GM18870 (cell line): ENCODE measurements around the gene SLC25A31.

Experiments
- ATAC-seq: cut with Tn5 transposase; IDR thresholded peaks from one replicate; pipeline ENCODE4 v1.9.1; 2021; ENCODE audit warnings: moderate library complexity; ENCODE audit not compliant: unreplicated experiment

The SLC25A31 gene

DNA sequence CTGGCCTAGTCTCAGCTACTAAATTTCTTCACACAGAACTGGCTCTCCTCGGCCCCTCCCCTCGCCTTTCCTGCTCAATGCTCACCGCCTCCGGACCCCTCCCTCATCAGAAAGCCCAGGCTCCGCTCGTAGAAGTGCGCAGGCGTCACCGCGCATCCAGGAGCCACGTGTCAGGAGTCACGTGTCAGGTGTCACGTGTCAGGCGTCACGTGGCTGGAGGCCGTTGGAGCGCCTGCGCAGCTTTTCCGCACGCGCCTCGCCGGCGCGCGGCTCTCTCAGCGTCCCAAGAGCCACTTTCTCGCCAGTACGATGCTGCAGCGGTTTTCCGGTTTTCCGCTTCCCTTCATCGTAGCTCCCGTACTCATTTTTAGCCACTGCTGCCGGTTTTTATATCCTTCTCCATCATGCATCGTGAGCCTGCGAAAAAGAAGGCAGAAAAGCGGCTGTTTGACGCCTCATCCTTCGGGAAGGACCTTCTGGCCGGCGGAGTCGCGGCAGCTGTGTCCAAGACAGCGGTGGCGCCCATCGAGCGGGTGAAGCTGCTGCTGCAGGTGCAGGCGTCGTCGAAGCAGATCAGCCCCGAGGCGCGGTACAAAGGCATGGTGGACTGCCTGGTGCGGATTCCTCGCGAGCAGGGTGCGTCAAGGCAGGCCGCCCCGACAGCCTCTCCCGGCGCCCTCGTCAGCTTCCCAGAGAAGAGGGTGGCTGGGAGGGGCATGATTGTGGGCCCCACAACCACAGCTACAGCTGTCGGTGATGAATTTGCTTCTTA lies at the start of gene SLC25A31:
Gene SLC25A31 (plus strand): TSS at position 259 of the 772 bp plus-strand sequence. CDS start 146 bp downstream, at position 405.
- ATAC-seq, result no peak

GRCh38 chr4:127685292-127685691 lies 44.9 kb upstream of the SLC25A31 start:
- no peak for ATAC-seq

- no peak for ATAC-seq
Measured at GRCh38 chr4:127686658-127687057, 43.5 kb upstream of the SLC25A31 start.

DNA sequence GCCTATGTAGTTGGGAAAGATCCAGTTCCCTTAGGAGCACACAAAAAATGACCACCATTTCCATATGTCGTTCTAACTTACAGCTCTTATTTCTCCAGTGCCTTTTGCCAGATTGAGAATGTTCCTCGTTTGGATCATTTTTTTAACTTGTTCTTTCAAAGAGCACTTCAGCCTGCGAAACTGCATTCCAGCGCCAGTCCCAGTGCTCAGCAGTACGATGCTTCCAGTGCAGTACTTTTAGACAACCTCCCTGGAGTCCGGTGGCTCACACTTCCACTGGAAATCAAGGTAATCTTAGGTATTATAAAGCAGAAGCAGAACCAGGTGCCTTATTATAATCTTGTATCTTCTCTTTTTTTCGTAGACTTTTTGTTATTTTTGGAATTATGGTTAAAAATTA lies 42.6 kb upstream of the SLC25A31 start:
- no peak for ATAC-seq

- ATAC-seq, result peak; percentile 100
Measured at GRCh38 chr4:127698789-127699200, 31.4 kb upstream of the SLC25A31 start.

DNA sequence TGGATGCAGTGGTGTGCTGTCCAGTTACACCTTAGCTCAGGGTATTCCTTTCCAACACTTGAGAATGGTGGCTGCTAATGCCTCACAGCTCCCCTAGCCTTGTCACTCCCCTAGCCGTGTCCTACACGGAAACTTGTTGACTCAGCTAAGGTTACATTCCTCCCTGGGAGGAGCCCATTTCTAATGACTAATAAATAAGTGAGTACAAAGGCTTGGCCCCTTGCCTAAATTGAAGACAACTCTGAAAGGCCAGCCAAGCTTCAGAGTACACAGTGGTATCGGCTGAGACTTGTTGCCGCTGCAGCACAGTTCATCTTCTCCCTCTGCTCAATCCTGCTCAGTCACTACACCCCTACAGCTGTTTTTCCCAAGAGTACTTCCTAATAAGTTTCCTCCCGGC lies 21.2 kb upstream of the SLC25A31 start:
- ATAC-seq, result no peak

DNA sequence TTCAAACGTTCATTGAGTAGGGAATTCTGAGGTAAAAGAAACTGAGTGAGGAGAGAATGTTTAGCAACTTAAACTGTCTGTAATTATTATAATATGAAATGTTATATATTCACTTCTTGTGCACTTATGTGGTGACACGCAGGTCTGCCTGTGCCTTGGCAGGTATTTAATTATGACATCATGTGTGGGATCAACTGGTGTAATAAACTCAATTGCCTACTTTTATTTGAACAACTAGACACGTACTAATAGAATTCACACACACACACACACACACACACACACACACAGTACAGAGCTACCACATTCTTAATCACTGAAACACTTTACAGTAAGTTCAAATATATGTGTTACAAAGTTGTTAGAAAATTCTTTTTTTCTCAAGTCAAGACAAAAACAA lies 20.7 kb upstream of the SLC25A31 start:
- no peak for ATAC-seq

GRCh38 chr4:127731406-127731805 lies 1.2 kb downstream of the SLC25A31 start:
- ATAC-seq, result no peak

DNA sequence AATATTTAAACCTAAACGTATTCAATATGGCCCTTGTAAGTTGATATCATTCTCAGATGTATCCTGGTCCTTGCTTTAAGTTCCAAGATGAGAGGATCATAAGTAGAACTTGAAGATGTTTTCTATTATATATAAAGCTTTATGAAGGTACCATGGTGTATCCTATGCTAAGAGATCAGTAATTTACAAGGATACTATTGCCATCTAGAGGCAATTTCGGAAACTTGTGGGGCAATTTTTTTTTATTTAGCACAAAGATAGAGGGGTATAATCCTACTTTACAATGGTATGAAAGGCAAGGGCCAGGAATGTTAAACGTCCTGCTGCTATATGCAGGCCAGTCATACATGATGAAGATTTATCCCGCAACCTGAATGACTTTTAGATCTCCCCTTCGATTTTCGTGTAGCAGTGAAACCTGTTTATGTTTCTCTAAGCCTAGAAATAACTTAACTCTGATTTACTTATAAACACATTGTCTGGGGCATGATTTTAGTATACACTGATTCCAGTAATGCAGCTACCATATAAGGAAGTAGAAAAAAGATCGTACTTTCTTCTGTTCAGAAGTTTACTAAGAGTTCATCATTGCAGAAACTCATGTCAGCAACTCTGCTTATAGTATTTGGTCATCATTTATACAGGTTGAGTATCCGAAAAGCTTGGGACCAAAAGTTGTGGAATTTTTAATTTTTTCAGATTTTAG lies 2.6 kb downstream of the SLC25A31 start:
- ATAC-seq, result peak; percentile 86

DNA sequence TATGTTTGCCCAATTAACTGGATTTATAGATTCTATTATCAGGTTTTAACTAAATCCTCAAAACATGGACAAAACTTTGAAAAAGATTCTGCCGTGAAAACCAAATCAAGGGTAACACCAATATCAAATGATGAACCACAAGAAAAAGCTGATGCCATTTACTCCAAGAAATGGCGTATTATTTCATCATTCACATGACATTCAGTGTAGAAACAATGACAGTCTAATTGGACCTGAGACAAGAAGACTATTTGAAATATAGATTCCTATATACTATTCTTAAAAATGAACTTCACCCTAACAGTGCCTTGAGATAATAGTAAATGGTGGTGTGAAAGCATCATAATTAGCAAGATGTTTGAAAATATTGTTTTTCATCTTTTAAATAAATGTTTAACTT lies 4.8 kb downstream of the SLC25A31 start:
- no peak for ATAC-seq

GRCh38 chr4:127737295-127737694 lies 7.1 kb downstream of the SLC25A31 start:
- no peak for ATAC-seq

- no peak for ATAC-seq
Measured at GRCh38 chr4:127741247-127741646, 11.0 kb downstream of the SLC25A31 start.

- ATAC-seq, result no peak
Measured at GRCh38 chr4:127747883-127748282, 17.7 kb downstream of the SLC25A31 start.

GRCh38 chr4:127748957-127749356 lies 18.8 kb downstream of the SLC25A31 start:
- ATAC-seq, result no peak

GRCh38 chr4:127756906-127757305 lies 26.7 kb downstream of the SLC25A31 start:
- ATAC-seq, result no peak

- ATAC-seq, result peak; percentile 82
Measured at GRCh38 chr4:127759228-127759820, 29.1 kb downstream of the SLC25A31 start.

GRCh38 chr4:127759893-127760292 lies 29.7 kb downstream of the SLC25A31 start:
- no peak for ATAC-seq

GRCh38 chr4:127771535-127772275 lies 41.5 kb downstream of the SLC25A31 start:
- ATAC-seq, result no peak

- ATAC-seq, result no peak
Measured at GRCh38 chr4:127772769-127773671, 42.8 kb downstream of the SLC25A31 start.

GRCh38 chr4:127775843-127776242 lies 45.6 kb downstream of the SLC25A31 start:
- ATAC-seq, result peak; percentile 43
